K562 (cell line): Measurements from ENCODE around the gene FERMT1. TPM values are rescaled to one million over a fixed set of nuclear protein-coding genes. Genes with fewer than 3 reads are reported as not detected.

Experiments
- ARID1B ChIP-seq: fragments of 450-650 bp; IDR thresholded peaks from 2 replicates; pipeline ENCODE4 v1.6.1; 2016; ENCODE audit warnings: antibody characterized with exemption, mild to moderate bottlenecking, inconsistent platforms
- CBFA2T2 ChIP-seq: fragments of 450-650 bp; conservative IDR thresholded peaks from 2 replicates; pipeline ENCODE4 v1.6.1; 2017; ENCODE audit warnings: mild to moderate bottlenecking
- CBX3 ChIP-seq, 2 experiments: IDR thresholded peaks; 1 replicate in 1 of 2; 2 replicates in 1 of 2; pipeline ENCODE4 v1.6.1; 2012; ENCODE audit warnings: inconsistent platforms in 2 of 2, low read length in 2 of 2, borderline replicate concordance in 1 of 2, control low read depth in 1 of 2
- EWSR1 ChIP-seq: fragments of 450-650 bp; IDR thresholded peaks from 2 replicates; pipeline ENCODE4 v1.6.1; 2018; ENCODE audit warnings: borderline replicate concordance, mild to moderate bottlenecking, low read depth, moderate library complexity; ENCODE audit not compliant: partially characterized antibody
- FIP1L1 ChIP-seq: fragments of 200-400 bp; formaldehyde crosslinking; IDR thresholded peaks from 2 replicates; pipeline ENCODE4 v1.6.1; 2018; ENCODE audit warnings: mild to moderate bottlenecking, low read depth, low read length; ENCODE audit not compliant: poor library complexity, severe bottlenecking
- FOXJ3 ChIP-seq: sonication (generic); formaldehyde crosslinking; IDR thresholded peaks from 2 replicates; pipeline ENCODE4 v1.4.0; 2020; ENCODE audit warnings: mild to moderate bottlenecking, missing genetic modification reagents
- HDAC2 ChIP-seq: fragments of 450-650 bp; IDR thresholded peaks from 2 replicates; pipeline ENCODE4 v1.6.1; 2016; ENCODE audit warnings: mild to moderate bottlenecking
- MEF2A ChIP-seq: IDR thresholded peaks from 2 replicates; pipeline ENCODE4 v1.6.1; 2011; ENCODE audit warnings: low read depth, mild to moderate bottlenecking, low read length, moderate library complexity; ENCODE audit not compliant: control insufficient read depth
- NFATC3 ChIP-seq: fragments of 450-650 bp; IDR thresholded peaks from 2 replicates; pipeline ENCODE4 v1.6.1; 2017; ENCODE audit warnings: mild to moderate bottlenecking
- TBP ChIP-seq: optimal IDR thresholded peaks from 2 replicates; pipeline ENCODE3; 2011; ENCODE audit warnings: low read depth, low read length, improper control_type of control experiment
- TRIM28 ChIP-seq: fragments of 450-650 bp; IDR thresholded peaks from 2 replicates; pipeline ENCODE4 v1.6.1; 2017
- ZC3H4 ChIP-seq: sonication (generic); formaldehyde crosslinking; IDR thresholded peaks from 2 replicates; pipeline ENCODE4 v1.9.0; 2021; ENCODE audit warnings: missing genetic modification reagents, borderline replicate concordance
- ZNF224 ChIP-seq: sonication (generic); formaldehyde crosslinking; IDR thresholded peaks from 2 replicates; pipeline ENCODE4 v1.8.0; 2022; ENCODE audit warnings: mild to moderate bottlenecking, missing genetic modification reagents
- ZNF507 ChIP-seq: conservative IDR thresholded peaks from 2 replicates; pipeline ENCODE4 v1.6.1; 2017; ENCODE audit warnings: missing genetic modification characterization, missing compliant biosample characterization
- ZNF583 ChIP-seq: fragments of 250-450 bp; sonication (Bioruptor Pico); IDR thresholded peaks from 2 replicates; pipeline ENCODE4 v1.4.0; 2020
- polyA plus RNA-seq, 8 experiments: library from polyadenylated mRNA; depleted of rRNA in 4 of 8; stranded (reverse) in 5 of 8; unstranded in 3 of 8; fragments of >200 nt; fragmentation: Nextera tagmentation in 2 of 8; fragmentation: Illumina TruSeq in 1 of 8; extraction: Ambion mirVana in 2 of 8; extraction: Trizol in 1 of 8; gene quantifications; 2 replicates each; pipeline versions ENCODE4 v1.2.1 to v1.2.3, GENCODE V29; 2011 to 2014; ENCODE audit warnings: inconsistent platforms in 1 of 8, missing spikeins in 1 of 8
- total RNA-seq, 7 experiments: library from RNA; depleted of rRNA in 6 of 7; stranded (reverse); fragments of >200 nt in 6 of 7; fragmentation: Illumina TruSeq in 2 of 7; extraction: Trizol in 2 of 7; gene quantifications; 2 replicates each; pipeline versions ENCODE4 v1.2.1 to v1.2.3, GENCODE V29; 2011 to 2021; ENCODE audit warnings: low replicate concordance in 1 of 7
- TF ChIP-seq, protein P1 (sequence below): fragments of 250-450 bp; sonication (Bioruptor Pico); IDR thresholded peaks from 2 replicates; pipeline ENCODE4 v1.8.0; 2022; ENCODE audit warnings: moderate library complexity, mild to moderate bottlenecking, inconsistent platforms
- TF ChIP-seq, protein P2 (sequence below): fragments of 250-450 bp; sonication (Bioruptor Pico); IDR thresholded peaks from 2 replicates; pipeline ENCODE4 v1.5.0; 2020; ENCODE audit warnings: mild to moderate bottlenecking
- TF ChIP-seq, protein P3 (sequence below): fragments of 450-650 bp; IDR thresholded peaks from 2 replicates; pipeline ENCODE4 v1.7.1; 2018; ENCODE audit warnings: mild to moderate bottlenecking, low read depth; ENCODE audit not compliant: partially characterized antibody
- TF ChIP-seq, protein P4 (sequence below): fragments of 450-650 bp; IDR thresholded peaks from 2 replicates; pipeline ENCODE4 v1.6.1; 2018; ENCODE audit not compliant: partially characterized antibody

Gene FERMT1
- total and polyA plus RNA-seq, 9 of the 15 experiments (the other 6 are each of a cell fraction or from before 2014, with no cell fraction given) = 0.07 TPM; not detected in 8

DNA sequence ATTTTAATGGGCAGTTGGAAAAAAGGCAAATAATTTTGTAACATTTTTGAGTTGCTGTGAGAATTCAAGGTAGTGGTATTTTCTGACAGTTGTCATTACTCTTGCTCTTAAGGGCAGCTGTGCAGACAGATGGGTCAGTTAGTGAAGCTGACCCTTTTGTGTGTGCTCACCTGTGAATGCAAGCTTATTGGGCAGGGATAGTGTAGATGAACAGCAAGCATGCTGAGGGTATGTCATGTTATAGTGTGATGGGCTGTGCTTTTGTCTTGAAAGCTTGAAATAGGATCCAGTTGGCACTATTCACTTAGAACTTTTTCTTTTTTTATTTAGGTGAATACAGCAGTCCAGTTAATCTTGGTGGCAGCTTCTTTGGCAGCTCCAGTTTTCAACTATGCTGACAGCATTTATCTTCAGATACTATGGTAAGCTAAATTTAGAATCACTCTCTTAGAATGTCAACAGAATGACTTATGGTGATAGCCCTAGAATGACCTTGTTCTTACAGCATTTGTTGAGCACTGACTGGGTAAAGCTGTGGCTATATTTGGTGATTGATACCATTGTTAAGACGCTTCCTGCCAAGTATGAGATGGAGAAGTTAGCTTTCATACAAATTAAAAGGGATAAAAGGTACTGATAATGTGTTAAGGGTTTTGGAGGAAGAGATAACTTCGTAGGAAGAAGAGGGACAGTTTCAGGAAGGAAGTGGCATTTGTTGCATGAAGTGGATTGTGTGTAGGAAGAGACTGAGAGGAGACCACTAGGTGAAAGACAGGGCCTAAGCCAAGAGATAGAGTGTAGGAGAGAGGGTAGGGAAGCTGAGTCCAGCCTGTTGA is 88.5 kb downstream of the FERMT1 start (continued):
- TF ChIP-seq, protein P1, sequence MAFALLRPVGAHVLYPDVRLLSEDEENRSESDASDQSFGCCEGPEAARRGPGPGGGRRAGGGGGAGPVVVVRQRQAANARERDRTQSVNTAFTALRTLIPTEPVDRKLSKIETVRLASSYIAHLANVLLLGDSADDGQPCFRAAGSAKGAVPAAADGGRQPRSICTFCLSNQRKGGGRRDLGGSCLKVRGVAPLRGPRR (CRISPR knock-in tag) = no peak
- TF ChIP-seq ARID1B (peak; percentile 74), FOXJ3 (CRISPR knock-in tag) (no peak), HDAC2 (peak; percentile 55; the same call in 1 of the 2 replicates), CBFA2T2 (0 out of 2 replicates have a peak, but pooled peaks have one; percentile 30), EWSR1 (no peak), ZNF224 (no peak), FIP1L1 (no peak), TRIM28 (no peak), TBP (no peak), ZC3H4 (CRISPR knock-in tag) (no peak), CBX3 (IDR thresholded peaks at IDR 0.05; ENCODE audit: borderline replicate concordance in 1 of 2, low read length in 2 of 2) (no peak), ZNF507 (tag) (no peak), ZNF583 (CRISPR knock-in tag) (no peak), NFATC3 (no peak), MEF2A (peak; percentile 95)
- TF ChIP-seq, protein P2, sequence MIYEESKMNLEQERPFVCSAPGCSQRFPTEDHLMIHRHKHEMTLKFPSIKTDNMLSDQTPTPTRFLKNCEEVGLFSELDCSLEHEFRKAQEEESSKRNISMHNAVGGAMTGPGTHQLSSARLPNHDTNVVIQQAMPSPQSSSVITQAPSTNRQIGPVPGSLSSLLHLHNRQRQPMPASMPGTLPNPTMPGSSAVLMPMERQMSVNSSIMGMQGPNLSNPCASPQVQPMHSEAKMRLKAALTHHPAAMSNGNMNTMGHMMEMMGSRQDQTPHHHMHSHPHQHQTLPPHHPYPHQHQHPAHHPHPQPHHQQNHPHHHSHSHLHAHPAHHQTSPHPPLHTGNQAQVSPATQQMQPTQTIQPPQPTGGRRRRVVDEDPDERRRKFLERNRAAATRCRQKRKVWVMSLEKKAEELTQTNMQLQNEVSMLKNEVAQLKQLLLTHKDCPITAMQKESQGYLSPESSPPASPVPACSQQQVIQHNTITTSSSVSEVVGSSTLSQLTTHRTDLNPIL (CRISPR knock-in tag) = no peak
- TF ChIP-seq, protein P3, sequence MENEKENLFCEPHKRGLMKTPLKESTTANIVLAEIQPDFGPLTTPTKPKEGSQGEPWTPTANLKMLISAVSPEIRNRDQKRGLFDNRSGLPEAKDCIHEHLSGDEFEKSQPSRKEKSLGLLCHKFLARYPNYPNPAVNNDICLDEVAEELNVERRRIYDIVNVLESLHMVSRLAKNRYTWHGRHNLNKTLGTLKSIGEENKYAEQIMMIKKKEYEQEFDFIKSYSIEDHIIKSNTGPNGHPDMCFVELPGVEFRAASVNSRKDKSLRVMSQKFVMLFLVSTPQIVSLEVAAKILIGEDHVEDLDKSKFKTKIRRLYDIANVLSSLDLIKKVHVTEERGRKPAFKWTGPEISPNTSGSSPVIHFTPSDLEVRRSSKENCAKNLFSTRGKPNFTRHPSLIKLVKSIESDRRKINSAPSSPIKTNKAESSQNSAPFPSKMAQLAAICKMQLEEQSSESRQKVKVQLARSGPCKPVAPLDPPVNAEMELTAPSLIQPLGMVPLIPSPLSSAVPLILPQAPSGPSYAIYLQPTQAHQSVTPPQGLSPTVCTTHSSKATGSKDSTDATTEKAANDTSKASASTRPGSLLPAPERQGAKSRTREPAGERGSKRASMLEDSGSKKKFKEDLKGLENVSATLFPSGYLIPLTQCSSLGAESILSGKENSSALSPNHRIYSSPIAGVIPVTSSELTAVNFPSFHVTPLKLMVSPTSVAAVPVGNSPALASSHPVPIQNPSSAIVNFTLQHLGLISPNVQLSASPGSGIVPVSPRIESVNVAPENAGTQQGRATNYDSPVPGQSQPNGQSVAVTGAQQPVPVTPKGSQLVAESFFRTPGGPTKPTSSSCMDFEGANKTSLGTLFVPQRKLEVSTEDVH = peak; percentile 24
- TF ChIP-seq, protein P4, sequence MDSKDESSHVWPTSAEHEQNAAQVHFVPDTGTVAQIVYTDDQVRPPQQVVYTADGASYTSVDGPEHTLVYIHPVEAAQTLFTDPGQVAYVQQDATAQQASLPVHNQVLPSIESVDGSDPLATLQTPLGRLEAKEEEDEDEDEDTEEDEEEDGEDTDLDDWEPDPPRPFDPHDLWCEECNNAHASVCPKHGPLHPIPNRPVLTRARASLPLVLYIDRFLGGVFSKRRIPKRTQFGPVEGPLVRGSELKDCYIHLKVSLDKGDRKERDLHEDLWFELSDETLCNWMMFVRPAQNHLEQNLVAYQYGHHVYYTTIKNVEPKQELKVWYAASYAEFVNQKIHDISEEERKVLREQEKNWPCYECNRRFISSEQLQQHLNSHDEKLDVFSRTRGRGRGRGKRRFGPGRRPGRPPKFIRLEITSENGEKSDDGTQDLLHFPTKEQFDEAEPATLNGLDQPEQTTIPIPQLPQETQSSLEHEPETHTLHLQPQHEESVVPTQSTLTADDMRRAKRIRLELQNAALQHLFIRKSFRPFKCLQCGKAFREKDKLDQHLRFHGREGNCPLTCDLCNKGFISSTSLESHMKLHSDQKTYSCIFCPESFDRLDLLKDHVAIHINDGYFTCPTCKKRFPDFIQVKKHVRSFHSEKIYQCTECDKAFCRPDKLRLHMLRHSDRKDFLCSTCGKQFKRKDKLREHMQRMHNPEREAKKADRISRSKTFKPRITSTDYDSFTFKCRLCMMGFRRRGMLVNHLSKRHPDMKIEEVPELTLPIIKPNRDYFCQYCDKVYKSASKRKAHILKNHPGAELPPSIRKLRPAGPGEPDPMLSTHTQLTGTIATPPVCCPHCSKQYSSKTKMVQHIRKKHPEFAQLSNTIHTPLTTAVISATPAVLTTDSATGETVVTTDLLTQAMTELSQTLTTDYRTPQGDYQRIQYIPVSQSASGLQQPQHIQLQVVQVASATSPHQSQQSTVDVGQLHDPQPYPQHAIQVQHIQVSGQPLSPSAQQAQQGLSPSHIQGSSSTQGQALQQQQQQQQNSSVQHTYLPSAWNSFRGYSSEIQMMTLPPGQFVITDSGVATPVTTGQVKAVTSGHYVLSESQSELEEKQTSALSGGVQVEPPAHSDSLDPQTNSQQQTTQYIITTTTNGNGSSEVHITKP = peak; percentile 34
